Thymus (tissue), 11 donors: ENCODE data around the gene DOK6. TPM values are rescaled to one million over a fixed set of nuclear protein-coding genes. Genes with fewer than 3 reads are reported as not detected.

ENCODE experiments used
- DNase-seq, 9 donors: peaks; one replicate each; pipeline ENCODE4 v3.0.0-alpha.2; 2013; ENCODE audit warnings: low spot score in 9 of 9, low read depth in 6 of 9, missing footprints in 1 of 9
- H3K27ac ChIP-seq, 2 donors: one replicate each; pipeline ENCODE4 v1.5.1; 2013; ENCODE audit warnings: control low read depth in 1 of 2, low read depth in 1 of 2, low read length in 1 of 2, mild to moderate bottlenecking in 1 of 2, moderate library complexity in 1 of 2
- H3K27me3 ChIP-seq, 2 donors: one replicate each; pipeline ENCODE4 v1.5.1; 2013; ENCODE audit warnings: low read length in 1 of 2; ENCODE audit not compliant: control insufficient read depth in 2 of 2, insufficient read depth in 1 of 2
- H3K36me3 ChIP-seq, 2 donors: one replicate each; pipeline ENCODE4 v1.5.1; 2013; ENCODE audit warnings: low read length in 1 of 2, mild to moderate bottlenecking in 1 of 2, moderate library complexity in 1 of 2; ENCODE audit not compliant: control insufficient read depth in 2 of 2, insufficient read depth in 2 of 2
- H3K4me1 ChIP-seq, 2 donors: one replicate each; pipeline ENCODE4 v1.5.1; 2013; ENCODE audit warnings: low read length in 2 of 2; ENCODE audit not compliant: control insufficient read depth in 2 of 2, insufficient read depth in 2 of 2
- H3K4me3 ChIP-seq, 2 donors: one replicate each; pipeline ENCODE4 v1.5.1; 2013; ENCODE audit warnings: low read length in 2 of 2, control low read depth in 1 of 2, mild to moderate bottlenecking in 1 of 2
- H3K9me3 ChIP-seq, 2 donors: one replicate each; pipeline ENCODE4 v1.5.1; 2013; ENCODE audit warnings: low read length in 1 of 2, mild to moderate bottlenecking in 1 of 2; ENCODE audit not compliant: control insufficient read depth in 2 of 2, insufficient read depth in 1 of 2
- WGBS: extraction: QIAGEN DNeasy Blood & Tissue Kit; methylation state at CpG from one replicate; pipeline ENCODE4 v1.1.7; 2013; 5-methylcytosine and 5-hydroxymethylcytosine counted together
- polyA plus RNA-seq: library from polyadenylated mRNA; stranded (reverse); fragments of 200-250 nt; gene quantifications from one replicate; pipeline ENCODE4 v1.2.3, GENCODE V29; 2013
- total RNA-seq: library from RNA; stranded (reverse); fragments of 120-200 nt; gene quantifications from one replicate; pipeline ENCODE4 v1.2.4, GENCODE V29; 2013
- donor health status: healthy.

DOK6 gene
- total and polyA plus RNA-seq, 2 donors: 0.57 to 0.75 TPM

GRCh38 chr18:69380324-69380723 lies 20.4 kb upstream of the DOK6 start:
- no peak overlapping the region for H3K4me3 ChIP-seq
- H3K27ac ChIP-seq: no peak overlapping the region
- no peaks in the 10 kb centered on the region for H3K27me3 ChIP-seq
- no peak for DNase-seq
- 92% methylated on average over 7 of the region's 7 CpGs for WGBS
- H3K4me1 ChIP-seq: no peaks in the 10 kb centered on the region
- H3K36me3 ChIP-seq: no peaks in the 10 kb centered on the region
- no peaks in the 10 kb centered on the region for H3K9me3 ChIP-seq

DNA sequence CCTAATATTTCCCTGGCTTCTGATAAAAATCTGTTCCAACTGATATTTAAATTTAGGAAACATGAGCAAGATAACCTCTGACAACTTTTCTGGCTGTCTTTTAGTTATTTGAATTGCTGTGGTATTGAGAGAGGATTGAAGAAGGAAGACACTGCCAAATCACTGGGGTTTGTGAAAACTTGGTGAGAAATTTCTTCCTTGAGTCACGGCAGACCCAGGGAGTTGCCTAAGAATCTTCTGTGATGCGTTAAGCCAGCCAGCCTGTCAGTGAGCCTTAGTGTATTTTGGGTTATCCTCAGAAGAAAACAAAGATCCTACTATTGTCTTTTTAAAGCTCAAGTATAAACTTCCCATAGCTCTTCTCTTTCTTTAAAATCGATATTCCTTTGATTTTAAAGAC lies 17.5 kb upstream of the DOK6 start:
- H3K36me3 ChIP-seq: no peaks in the 10 kb centered on the region
- 80% methylated on average over 3 of the region's 3 CpGs for WGBS
- H3K4me1 ChIP-seq: no peaks in the 10 kb centered on the region
- no peaks in the 10 kb centered on the region for H3K9me3 ChIP-seq
- no peaks in the 10 kb centered on the region for H3K27me3 ChIP-seq
- no peak overlapping the region for H3K4me3 ChIP-seq
- DNase-seq: no peak
- H3K27ac ChIP-seq: no peak overlapping the region

DNA sequence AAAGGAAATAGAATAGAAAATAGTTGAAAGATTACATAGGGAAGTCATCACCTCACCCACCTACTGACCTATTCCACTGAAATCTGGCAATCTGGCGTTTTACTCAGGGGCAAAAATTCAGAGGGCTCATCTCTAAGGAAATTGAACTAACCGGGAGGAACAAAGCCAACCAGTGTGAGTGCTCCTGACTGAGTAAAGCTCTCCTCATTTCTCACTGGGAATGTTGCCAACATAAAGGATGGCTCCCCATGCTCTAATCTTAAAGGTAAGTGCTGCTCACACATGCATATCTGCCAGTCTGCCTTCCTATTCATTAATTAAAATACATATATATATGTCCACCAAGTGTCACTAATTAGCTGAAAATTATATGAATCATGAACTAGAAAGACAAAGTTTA lies 13.5 kb upstream of the DOK6 start:
- DNase-seq: no peak
- Histone ChIP-seq H3K9me3 (no peaks in the 10 kb centered on the region), H3K4me3 (no peak overlapping the region), H3K27ac (no peak overlapping the region), H3K4me1 (no peaks in the 10 kb centered on the region), H3K27me3 (no peaks in the 10 kb centered on the region), H3K36me3 (no peaks in the 10 kb centered on the region)
- WGBS: 83% methylated on average over 2 of the region's 2 CpGs

GRCh38 chr18:69388222-69388621 lies 12.5 kb upstream of the DOK6 start:
- no peaks in the 10 kb centered on the region for H3K9me3 ChIP-seq
- no peaks in the 10 kb centered on the region for H3K36me3 ChIP-seq
- H3K27ac ChIP-seq: no peak overlapping the region
- WGBS: 94% methylated on average over 1 of the region's 1 CpG
- H3K4me3 ChIP-seq: no peak overlapping the region
- H3K27me3 ChIP-seq: no peaks in the 10 kb centered on the region
- H3K4me1 ChIP-seq: no peaks in the 10 kb centered on the region
- no peak for DNase-seq

DNA sequence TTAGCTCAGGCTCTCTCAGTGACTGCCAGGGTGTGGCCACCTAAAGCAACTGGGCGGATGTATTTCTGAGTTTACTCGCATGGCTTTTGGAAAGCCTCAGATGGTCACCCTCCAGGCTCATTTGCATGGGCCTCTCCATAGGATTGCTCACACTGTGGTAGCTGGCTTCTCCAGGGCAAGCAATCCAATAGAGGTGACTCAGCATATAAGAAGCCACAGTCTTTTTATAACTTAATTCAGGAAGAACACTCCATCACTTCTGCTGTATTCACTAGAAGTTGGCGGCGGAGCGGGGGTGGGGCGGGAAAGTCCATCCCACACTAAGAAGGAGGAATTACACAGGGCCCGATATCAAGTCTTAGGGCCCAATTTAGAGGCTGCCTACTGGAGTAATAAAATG lies 3.6 kb upstream of the DOK6 start:
- Histone ChIP-seq H3K27me3 (peaks cover 24 to 34% of the 10 kb centered on the region in 2 donors), H3K4me1 (peaks cover 0 to 3% of the 10 kb centered on the region in 2 donors), H3K9me3 (peaks cover 0 to 3% of the 10 kb centered on the region in 2 donors), H3K36me3 (no peaks in the 10 kb centered on the region), H3K27ac (no peak overlapping the region), H3K4me3 (no peak overlapping the region)
- no peak for DNase-seq
- 96% methylated on average over 7 of the region's 7 CpGs for WGBS

GRCh38 chr18:69399253-69399652 lies 1.4 kb upstream of the DOK6 start:
- H3K4me3 ChIP-seq: no peak overlapping the region
- no peaks in the 10 kb centered on the region for H3K36me3 ChIP-seq
- WGBS: 62% methylated on average over 3 of the region's 3 CpGs
- H3K9me3 ChIP-seq: peaks cover 0 to 3% of the 10 kb centered on the region in 2 donors
- H3K27ac ChIP-seq: no peak overlapping the region
- no peak for DNase-seq
- peaks cover 0 to 3% of the 10 kb centered on the region in 2 donors for H3K4me1 ChIP-seq
- peaks cover 33 to 53% of the 10 kb centered on the region in 2 donors for H3K27me3 ChIP-seq

GRCh38 chr18:69400976-69401225 lies 213 bp downstream of the DOK6 start:
- WGBS: 2% methylated on average over 47 of the region's 47 CpGs
- peaks cover 33 to 56% of the 10 kb centered on the region in 2 donors for H3K27me3 ChIP-seq
- DNase-seq: no peak
- no peaks in the 10 kb centered on the region for H3K36me3 ChIP-seq
- no peak overlapping the region for H3K27ac ChIP-seq
- H3K9me3 ChIP-seq: peaks cover 0 to 3% of the 10 kb centered on the region in 2 donors
- peak overlapping the region in 1 of 2 donors; percentile 29 for H3K4me3 ChIP-seq
- H3K4me1 ChIP-seq: peaks cover 0 to 3% of the 10 kb centered on the region in 2 donors

- WGBS: 3% methylated on average over 66 of the region's 66 CpGs
- Histone ChIP-seq H3K9me3 (peaks cover 0 to 3% of the 10 kb centered on the region in 2 donors), H3K27me3 (peaks cover 33 to 56% of the 10 kb centered on the region in 2 donors), H3K27ac (no peak overlapping the region), H3K4me1 (peaks cover 0 to 3% of the 10 kb centered on the region in 2 donors), H3K36me3 (no peaks in the 10 kb centered on the region), H3K4me3 (peak overlapping the region; percentile 26 to 29)
- DNase-seq: no peak
Observed at GRCh38 chr18:69401226-69401971, 711 bp downstream of the DOK6 start.

DNA sequence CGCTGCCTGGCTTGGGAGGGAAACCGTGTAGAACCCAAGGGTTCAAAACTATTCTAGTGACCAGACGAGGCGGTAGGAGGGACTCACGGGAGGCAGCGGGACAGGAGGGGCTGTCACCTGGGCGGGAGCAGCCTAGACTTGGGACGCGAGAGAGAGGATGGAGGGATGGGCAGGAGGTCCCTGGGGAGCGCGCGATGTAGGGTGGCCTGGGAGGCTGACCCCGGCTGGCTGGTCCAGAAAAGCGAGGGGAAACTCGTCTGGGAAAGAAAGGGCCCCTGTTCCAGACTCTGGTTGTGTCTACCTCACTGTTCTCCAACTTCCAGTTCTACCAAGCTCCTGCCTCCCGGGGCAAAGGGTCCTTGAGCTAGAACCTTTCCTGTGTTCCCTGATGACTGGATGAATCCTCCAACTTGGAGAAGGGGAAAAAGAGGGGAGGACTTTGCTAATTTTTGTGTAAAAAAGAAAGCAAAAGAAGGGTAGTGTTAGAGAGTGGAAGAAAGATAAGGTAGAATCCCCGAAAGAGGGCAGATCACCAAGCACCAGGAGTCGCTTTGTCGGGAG lies 1.4 kb downstream of the DOK6 start:
- 11% methylated on average over 19 of the region's 19 CpGs for WGBS
- no peak for DNase-seq
- Histone ChIP-seq H3K9me3 (peaks cover 0 to 3% of the 10 kb centered on the region in 2 donors), H3K4me1 (peaks cover 0 to 3% of the 10 kb centered on the region in 2 donors), H3K4me3 (no peak overlapping the region), H3K27ac (no peak overlapping the region), H3K27me3 (peaks cover 33 to 54% of the 10 kb centered on the region in 2 donors), H3K36me3 (no peaks in the 10 kb centered on the region)
